ENCODE measurements around the gene DAB2. TPM values are rescaled to one million over a fixed set of nuclear protein-coding genes. Genes with fewer than 3 reads are reported as not detected.

The DAB2 gene
- total RNA-seq, 1 experiment from 2014 or later: 5.5 TPM

DNA sequence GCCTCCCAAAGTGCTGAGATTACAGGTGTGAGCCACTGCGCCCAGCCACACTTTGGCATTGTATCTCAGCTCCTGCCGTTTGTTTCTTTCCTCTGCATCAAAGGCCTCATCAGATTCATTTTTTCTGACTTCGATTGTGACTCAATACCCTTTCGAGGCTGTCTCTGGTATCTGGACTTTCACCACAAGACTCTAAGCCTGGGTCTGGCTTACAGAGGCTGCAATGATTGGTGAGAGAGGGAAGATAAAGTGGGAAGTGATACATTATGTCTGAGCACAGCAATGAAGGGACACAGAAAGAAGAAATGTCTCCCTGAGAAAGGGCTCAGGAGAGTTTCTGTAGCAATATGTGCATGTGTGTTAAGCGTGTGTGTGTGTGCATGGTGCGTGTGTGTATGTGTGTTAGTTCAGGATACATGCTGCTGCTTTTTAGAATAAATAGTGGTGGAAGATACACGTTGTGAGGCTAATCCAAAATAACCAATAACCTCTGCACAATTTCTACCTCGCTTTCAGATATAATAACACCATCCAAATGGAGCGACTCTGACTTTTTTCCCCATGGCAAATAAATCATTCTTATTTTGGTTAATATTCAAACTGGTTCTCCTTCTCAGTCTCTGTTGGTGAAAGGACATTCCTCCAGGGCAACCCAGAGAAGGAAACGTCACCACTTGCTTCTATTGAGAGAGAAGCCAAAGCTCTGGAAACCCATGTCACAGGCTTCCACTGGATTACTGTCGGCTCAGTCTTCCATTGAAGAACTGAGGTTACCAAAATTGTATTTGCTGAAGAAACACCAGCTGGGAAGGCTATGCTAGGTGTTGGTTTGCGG lies 8.1 kb upstream of the DAB2 start:
- no peak for ATAC-seq
- no peaks in the 10 kb centered on the region for H3K36me3 ChIP-seq (ENCODE audit: control insufficient read depth in 1 of 2, insufficient read depth in 2 of 2, low read length in 2 of 2)
- no peaks in the 10 kb centered on the region for H3K27me3 ChIP-seq (ENCODE audit: insufficient read depth, low read length)
- ChIA-PET POLR2A (no interaction called here), RAD21 (ENCODE audit: low non-redundant PET in 1 of 2, low total read pairs in 2 of 2, uncharacterized antibody in 2 of 2, unreplicated experiment in 2 of 2) (no interaction called here), CTCF (no interaction called here)
- H2AFZ ChIP-seq (ENCODE audit: low read depth, low read length, poor library complexity, severe bottlenecking): no peak overlapping the region
- no peak overlapping the region for H3K27ac ChIP-seq (ENCODE audit: low read depth, low read length)
- no peaks in the 10 kb centered on the region for H4K20me1 ChIP-seq (ENCODE audit: insufficient read depth)
- H3K4me2 ChIP-seq (ENCODE audit: low read length): no peak overlapping the region
- DNase-seq (ENCODE audit: low read depth, low spot score): no peak
- H3K9me3 ChIP-seq (ENCODE audit: control insufficient read depth in 1 of 2, insufficient read depth in 1 of 2, low read depth in 1 of 2, low read length in 2 of 2): no peaks in the 10 kb centered on the region
- H3K4me3 ChIP-seq (replicated peaks in 1 of 2; ENCODE audit: low read depth in 1 of 2, low read length in 2 of 2): no peak overlapping the region
- no peaks in the 10 kb centered on the region for H3K79me2 ChIP-seq (ENCODE audit: insufficient read depth, low read length)
- no peak overlapping the region for H3K9ac ChIP-seq (ENCODE audit: low read length)
- no TSS peak for BruUV-seq (replicated peaks)
- H3K4me1 ChIP-seq (ENCODE audit: control insufficient read depth in 1 of 2, insufficient read depth in 2 of 2, low read length in 2 of 2): no peaks in the 10 kb centered on the region
- TF ChIP-seq CBX3 (IDR thresholded peaks at IDR 0.05; ENCODE audit: low read depth) (no peak), ELF1 (IDR thresholded peaks at IDR 0.05; ENCODE audit: borderline replicate concordance, low read depth) (no peak), ZFX (IDR thresholded peaks at IDR 0.05) (no peak), TCF7L2 (IDR thresholded peaks at IDR 0.05; ENCODE audit: borderline replicate concordance, extremely low read depth, insufficient read depth, insufficient read length) (no peak), SP1 (IDR thresholded peaks at IDR 0.05; ENCODE audit: low read depth) (no peak), CEBPB (IDR thresholded peaks at IDR 0.05; ENCODE audit: low read depth) (no peak), EZH2phosphoT487 (IDR thresholded peaks at IDR 0.05; ENCODE audit: borderline replicate concordance) (no peak), POLR2AphosphoS5 (IDR thresholded peaks at IDR 0.05; ENCODE audit: low read depth, low read length) (no peak)
- TF ChIP-seq, protein P1, sequence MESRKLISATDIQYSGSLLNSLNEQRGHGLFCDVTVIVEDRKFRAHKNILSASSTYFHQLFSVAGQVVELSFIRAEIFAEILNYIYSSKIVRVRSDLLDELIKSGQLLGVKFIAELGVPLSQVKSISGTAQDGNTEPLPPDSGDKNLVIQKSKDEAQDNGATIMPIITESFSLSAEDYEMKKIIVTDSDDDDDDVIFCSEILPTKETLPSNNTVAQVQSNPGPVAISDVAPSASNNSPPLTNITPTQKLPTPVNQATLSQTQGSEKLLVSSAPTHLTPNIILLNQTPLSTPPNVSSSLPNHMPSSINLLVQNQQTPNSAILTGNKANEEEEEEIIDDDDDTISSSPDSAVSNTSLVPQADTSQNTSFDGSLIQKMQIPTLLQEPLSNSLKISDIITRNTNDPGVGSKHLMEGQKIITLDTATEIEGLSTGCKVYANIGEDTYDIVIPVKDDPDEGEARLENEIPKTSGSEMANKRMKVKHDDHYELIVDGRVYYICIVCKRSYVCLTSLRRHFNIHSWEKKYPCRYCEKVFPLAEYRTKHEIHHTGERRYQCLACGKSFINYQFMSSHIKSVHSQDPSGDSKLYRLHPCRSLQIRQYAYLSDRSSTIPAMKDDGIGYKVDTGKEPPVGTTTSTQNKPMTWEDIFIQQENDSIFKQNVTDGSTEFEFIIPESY (IDR thresholded peaks at IDR 0.05; ENCODE audit: extremely low read depth, insufficient replicate concordance, low read length): no peak
- intact Hi-C loops (cut with micrococcal nuclease): no loop called here
- H3K9me2 ChIP-seq (ENCODE audit: insufficient read depth): no peaks in the 10 kb centered on the region

Measured in HCT116 (cell line).